Activated naive CD8-positive, alpha-beta T cell treated with anti-CD3 and anti-CD28 coated beads for 36 hours (primary cell): Measurements from ENCODE around the gene MYH14. TPM values are rescaled to one million over a fixed set of nuclear protein-coding genes. Genes with fewer than 3 reads are reported as not detected.

Experiments
- DNase-seq: peaks from one replicate; pipeline ENCODE4 v3.0.0; 2021
- H3K27ac Mint-ChIP-seq: one replicate; pipeline ENCODE4 v1.8.0; 2022; ENCODE audit warnings: mild to moderate bottlenecking, moderate library complexity, mixed read lengths
- H3K27me3 Mint-ChIP-seq: one replicate; pipeline ENCODE4 v1.8.0; 2022; ENCODE audit warnings: mild to moderate bottlenecking, mixed read lengths
- H3K36me3 Mint-ChIP-seq: one replicate; pipeline ENCODE4 v1.8.0; 2021; ENCODE audit warnings: mild to moderate bottlenecking, mixed read lengths
- H3K4me1 Mint-ChIP-seq: one replicate; pipeline ENCODE4 v1.8.0; 2021; ENCODE audit warnings: mixed read lengths
- H3K4me3 Mint-ChIP-seq: one replicate; pipeline ENCODE4 v1.8.0; 2022; ENCODE audit warnings: mild to moderate bottlenecking, moderate library complexity, mixed read lengths
- H3K9me3 Mint-ChIP-seq: one replicate; pipeline ENCODE4 v1.8.0; 2022; ENCODE audit warnings: mixed read lengths
- total RNA-seq, 2 experiments: library from RNA; stranded (reverse); gene quantifications; one replicate each; pipeline ENCODE4 v1.2.3, GENCODE V29; 2021

Gene MYH14
- total RNA-seq, 2 experiments from 2014 or later = not detected

DNA sequence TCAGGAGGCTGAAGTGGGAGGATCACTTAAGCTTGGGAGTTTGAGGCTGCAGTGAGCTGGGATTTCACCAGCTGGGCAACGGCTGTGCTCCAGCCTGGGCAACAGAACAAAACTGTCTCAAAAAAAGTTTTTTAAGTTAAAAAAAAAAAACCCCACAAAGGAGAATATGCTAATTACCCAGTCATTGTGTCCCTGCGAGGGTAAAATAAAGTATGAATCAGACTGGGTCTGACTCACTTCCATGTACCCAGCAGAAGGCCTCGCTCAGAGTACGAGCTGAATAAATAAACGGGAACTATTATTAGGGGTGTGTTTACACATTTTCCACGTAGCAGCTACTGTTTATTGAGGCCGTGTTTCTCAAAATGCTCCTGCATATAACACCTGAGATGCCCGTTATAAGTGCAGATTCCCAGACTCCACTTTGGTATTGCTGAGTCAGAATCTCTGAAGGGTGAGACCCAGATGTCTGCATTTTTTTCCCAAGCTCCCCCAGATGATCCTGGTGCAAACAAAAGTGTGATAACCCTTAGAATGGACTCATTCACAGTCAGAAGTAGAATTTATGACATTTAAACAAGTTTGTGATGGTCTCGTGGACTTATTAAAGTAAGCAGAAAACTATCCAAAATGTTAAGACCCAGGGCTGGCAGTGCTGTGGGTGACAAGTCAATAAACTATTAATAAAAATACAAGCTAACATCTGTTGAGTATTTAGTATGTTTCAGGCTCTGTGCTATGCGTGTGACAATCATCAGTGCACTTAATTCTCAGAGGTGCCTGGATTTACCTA lies 97.6 kb downstream of the MYH14 start:
- H3K27ac Mint-ChIP-seq = no peak overlapping the region
- no peak for DNase-seq
- H3K36me3 Mint-ChIP-seq = no peaks in the 10 kb centered on the region
- H3K27me3 Mint-ChIP-seq = peaks cover 28% of the 10 kb centered on the region
- H3K9me3 Mint-ChIP-seq = no peaks in the 10 kb centered on the region
- no peaks in the 10 kb centered on the region for H3K4me1 Mint-ChIP-seq
- no peak overlapping the region for H3K4me3 Mint-ChIP-seq

DNA sequence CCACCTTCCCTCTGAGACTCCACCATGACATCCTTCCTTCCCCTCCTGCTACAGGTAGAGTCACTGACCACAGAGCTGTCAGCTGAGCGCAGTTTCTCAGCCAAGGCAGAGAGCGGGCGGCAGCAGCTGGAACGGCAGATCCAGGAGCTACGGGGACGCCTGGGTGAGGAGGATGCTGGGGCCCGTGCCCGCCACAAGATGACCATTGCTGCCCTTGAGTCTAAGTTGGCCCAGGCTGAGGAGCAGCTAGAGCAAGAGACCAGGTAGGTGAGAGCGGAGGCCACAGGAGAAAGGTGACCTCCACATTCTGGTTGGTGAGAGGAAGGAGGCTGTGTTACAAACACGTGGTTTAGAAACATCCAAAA lies 98.2 kb downstream of the MYH14 start:
- no peak for DNase-seq
- no peaks in the 10 kb centered on the region for H3K9me3 Mint-ChIP-seq
- peaks cover 31% of the 10 kb centered on the region for H3K27me3 Mint-ChIP-seq
- H3K27ac Mint-ChIP-seq = no peak overlapping the region
- H3K4me1 Mint-ChIP-seq = no peaks in the 10 kb centered on the region
- no peaks in the 10 kb centered on the region for H3K36me3 Mint-ChIP-seq
- H3K4me3 Mint-ChIP-seq = no peak overlapping the region

- no peak overlapping the region for H3K27ac Mint-ChIP-seq
Measured at GRCh38 chr19:50303558-50303957, 100.1 kb downstream of the MYH14 start.

DNA sequence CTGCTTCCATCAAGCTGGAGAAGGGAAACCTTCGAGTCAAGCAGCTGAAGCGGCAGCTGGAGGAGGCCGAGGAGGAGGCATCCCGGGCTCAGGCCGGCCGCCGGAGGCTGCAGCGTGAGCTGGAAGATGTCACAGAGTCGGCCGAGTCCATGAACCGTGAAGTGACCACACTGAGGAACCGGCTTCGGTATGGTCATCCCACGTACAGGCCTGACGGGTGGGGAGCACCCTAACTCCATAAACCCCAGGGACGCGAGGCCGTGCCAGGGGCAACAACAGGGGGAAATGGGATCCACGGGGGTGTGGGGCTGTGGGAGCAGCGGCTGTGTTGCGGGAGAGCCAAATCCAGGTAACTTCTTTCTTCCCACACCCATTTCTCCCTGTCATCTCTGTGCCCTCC lies 105.6 kb downstream of the MYH14 start:
- no peak overlapping the region for H3K27ac Mint-ChIP-seq
- peaks cover 3% of the 10 kb centered on the region for H3K4me1 Mint-ChIP-seq
- H3K4me3 Mint-ChIP-seq = no peak overlapping the region
- peaks cover 81% of the 10 kb centered on the region for H3K27me3 Mint-ChIP-seq
- H3K36me3 Mint-ChIP-seq = no peaks in the 10 kb centered on the region
- no peak for DNase-seq
- peaks cover 3% of the 10 kb centered on the region for H3K9me3 Mint-ChIP-seq

More at GRCh38 chr19:50303558-50303957, 100.1 kb downstream of the MYH14 start:
- H3K4me3 Mint-ChIP-seq = no peak overlapping the region
- no peak for DNase-seq
- H3K4me1 Mint-ChIP-seq = no peaks in the 10 kb centered on the region
- H3K9me3 Mint-ChIP-seq = peaks cover 3% of the 10 kb centered on the region
- H3K27me3 Mint-ChIP-seq = peaks cover 48% of the 10 kb centered on the region
- no peaks in the 10 kb centered on the region for H3K36me3 Mint-ChIP-seq

DNA sequence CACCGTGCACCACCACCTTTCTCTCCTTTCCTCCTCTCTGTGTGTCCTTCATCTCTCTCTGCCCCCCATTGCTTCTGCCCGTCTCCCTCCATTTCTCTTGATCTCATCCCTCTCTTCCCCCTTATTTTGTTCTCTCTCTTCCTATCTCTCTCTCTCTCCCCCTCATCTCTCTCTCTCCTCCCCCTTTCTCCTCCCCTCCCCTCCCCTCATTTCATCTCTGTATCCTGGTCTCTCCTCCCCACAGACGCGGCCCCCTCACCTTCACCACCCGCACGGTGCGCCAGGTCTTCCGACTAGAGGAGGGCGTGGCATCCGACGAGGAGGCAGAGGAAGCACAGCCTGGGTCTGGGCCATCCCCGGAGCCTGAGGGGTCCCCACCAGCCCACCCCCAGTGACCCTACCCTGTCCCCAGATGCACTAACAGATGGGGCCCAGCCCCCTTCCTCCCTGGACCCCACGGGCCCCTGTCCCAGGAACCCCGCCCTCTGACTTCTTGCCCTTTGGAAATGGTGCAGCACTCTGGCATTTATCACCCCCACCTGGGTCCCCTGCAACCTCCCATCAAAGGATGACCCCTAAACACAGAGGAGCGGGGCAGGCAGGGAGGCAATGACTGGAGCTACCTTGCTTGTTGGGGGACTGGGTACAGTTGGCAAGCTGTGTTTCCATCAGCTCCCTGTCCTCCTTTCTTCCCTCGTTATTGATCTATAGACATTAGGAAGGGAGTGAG lies 106.1 kb downstream of the MYH14 start:
- Mint-ChIP-seq H3K4me1 (peaks cover 3% of the 10 kb centered on the region), H3K36me3 (no peaks in the 10 kb centered on the region), H3K4me3 (no peak overlapping the region), H3K27ac (no peak overlapping the region), H3K27me3 (peaks cover 86% of the 10 kb centered on the region), H3K9me3 (peaks cover 3% of the 10 kb centered on the region)
- DNase-seq = no peak

DNA sequence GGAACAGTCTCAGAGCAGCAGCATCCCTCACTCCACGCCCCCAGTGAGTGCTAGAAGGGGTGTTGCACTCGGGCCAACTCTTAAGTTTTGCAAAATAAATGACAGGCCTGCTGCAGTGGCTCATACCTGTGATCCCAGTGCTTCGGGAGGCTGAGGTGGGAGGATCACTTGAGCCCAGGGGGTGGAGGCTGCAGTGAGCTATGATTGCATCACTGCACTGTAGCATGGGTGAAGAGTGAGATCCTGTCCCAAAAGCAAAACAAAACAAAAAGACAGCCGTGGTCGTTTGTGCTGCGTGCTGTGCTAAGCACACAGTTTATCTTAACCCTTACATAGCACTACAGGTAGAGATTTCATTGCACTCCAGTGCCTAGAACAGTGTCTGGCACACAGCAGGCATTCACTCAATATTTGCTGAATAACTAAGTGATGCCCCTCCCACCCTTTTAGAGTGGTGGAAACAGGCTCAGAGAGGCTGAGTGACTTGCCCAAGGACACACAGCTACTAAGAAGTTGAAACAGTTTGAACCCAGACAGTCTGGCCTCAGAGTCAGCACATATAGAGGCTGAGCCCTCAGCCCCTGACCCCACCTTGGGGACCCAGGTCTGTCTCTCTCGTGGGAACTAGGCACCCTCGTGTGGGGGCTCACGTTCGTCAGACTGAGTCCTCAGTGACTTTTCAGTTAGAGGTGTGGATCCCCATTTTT lies 107.5 kb downstream of the MYH14 start:
- Mint-ChIP-seq H3K27ac (no peak overlapping the region), H3K4me3 (no peak overlapping the region), H3K27me3 (peaks cover 90% of the 10 kb centered on the region), H3K4me1 (peaks cover 10% of the 10 kb centered on the region), H3K9me3 (peaks cover 3% of the 10 kb centered on the region), H3K36me3 (no peaks in the 10 kb centered on the region)
- DNase-seq = no peak

DNA sequence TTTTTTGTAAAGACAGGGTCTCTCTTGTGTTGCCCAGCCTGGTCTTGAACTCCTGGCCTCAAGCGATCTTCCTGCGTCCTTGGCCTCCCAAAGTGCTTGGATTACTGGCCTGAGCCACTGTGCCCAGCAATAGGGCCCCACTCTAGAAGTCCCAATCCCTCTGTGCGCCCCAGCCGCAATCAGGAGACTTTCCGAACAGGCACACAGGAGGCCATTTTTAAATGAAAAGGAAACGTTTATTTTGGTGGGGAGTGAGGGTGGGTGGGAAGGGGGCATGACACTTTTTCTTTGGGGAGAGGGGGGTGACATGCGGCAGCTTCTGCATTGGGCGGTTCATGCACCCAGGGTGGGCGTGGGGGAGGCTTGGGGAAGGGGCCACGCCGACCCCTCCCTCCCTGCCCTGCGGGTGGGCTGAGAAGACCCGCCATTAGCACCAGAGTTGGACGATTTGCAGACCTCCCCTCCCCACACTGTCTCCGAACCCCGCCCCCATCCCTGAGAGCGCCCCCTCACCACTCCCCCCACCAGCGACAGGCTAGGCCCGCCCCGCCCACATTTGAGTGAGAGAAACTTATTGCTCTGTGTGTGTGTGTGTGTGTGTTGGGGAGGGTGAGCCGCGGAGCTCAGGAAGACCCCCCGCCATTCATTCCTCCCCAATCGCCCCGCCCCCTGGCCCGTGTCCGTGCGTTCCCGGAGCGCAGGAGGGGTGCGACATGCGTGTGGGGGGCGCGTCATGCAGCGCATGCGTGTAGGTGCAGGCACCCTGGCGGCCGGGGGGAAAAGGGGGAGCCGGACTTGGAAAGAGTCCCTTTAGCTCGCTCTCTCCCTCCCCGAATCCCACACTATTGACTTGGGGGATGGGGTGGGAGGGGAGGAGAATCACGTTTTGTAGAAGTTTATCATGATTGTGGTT lies 108.6 kb downstream of the MYH14 start:
- H3K4me1 Mint-ChIP-seq = peaks cover 14% of the 10 kb centered on the region
- no peak overlapping the region for H3K4me3 Mint-ChIP-seq
- H3K9me3 Mint-ChIP-seq = peaks cover 3% of the 10 kb centered on the region
- H3K27me3 Mint-ChIP-seq = peaks cover 92% of the 10 kb centered on the region
- DNase-seq = no peak
- no peak overlapping the region for H3K27ac Mint-ChIP-seq
- H3K36me3 Mint-ChIP-seq = no peaks in the 10 kb centered on the region

- Mint-ChIP-seq H3K4me1 (peaks cover 14% of the 10 kb centered on the region), H3K4me3 (no peak overlapping the region), H3K36me3 (no peaks in the 10 kb centered on the region), H3K9me3 (no peaks in the 10 kb centered on the region), H3K27ac (no peak overlapping the region), H3K27me3 (peaks cover 95% of the 10 kb centered on the region)
- no peak for DNase-seq
Measured at GRCh38 chr19:50312967-50313811, 109.8 kb downstream of the MYH14 start.

DNA sequence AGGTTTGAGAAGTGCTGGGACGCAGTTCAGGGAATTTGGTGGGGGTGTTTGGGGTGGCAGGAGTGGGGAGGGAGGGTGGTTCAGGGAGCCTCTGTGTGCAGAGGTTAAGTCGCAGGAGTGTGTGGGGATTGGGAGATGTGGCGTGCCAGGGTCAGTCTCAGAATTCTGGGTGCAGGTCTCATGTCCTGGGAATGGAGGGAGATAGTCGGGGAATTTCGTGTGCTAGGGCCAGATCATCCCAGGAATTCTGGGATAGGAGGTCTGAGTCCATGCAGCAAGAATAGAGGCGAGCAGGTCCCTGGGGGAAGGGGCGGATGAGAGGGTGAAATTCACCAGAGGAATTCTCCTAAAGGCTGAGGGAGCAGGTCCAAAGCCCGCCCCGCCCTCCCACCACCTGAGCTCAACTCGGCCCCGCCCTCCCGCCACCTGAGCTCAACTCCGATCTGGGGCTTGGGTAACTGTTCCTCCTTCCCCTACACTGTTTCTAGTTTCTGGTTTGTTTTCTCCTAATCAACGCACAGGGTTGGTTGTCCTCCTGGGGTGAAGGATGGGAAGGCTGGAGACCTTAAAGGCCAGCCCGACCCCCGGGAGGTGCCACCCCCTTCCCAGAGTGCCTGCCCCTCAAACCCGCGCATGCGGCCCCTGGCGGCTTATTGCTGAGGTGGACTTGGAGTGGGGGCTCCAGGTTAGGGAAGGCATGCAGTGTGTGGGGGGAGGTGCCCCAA lies 110.6 kb downstream of the MYH14 start:
- H3K9me3 Mint-ChIP-seq = no peaks in the 10 kb centered on the region
- peaks cover 88% of the 10 kb centered on the region for H3K27me3 Mint-ChIP-seq
- no peaks in the 10 kb centered on the region for H3K36me3 Mint-ChIP-seq
- H3K4me1 Mint-ChIP-seq = peaks cover 14% of the 10 kb centered on the region
- no peak overlapping the region for H3K4me3 Mint-ChIP-seq
- no peak for DNase-seq
- no peak overlapping the region for H3K27ac Mint-ChIP-seq

- Mint-ChIP-seq H3K36me3 (no peaks in the 10 kb centered on the region), H3K27ac (no peak overlapping the region), H3K9me3 (no peaks in the 10 kb centered on the region), H3K27me3 (peaks cover 87% of the 10 kb centered on the region), H3K4me1 (peaks cover 14% of the 10 kb centered on the region), H3K4me3 (no peak overlapping the region)
- no peak for DNase-seq
Measured at GRCh38 chr19:50314724-50315708, 111.6 kb downstream of the MYH14 start.

DNA sequence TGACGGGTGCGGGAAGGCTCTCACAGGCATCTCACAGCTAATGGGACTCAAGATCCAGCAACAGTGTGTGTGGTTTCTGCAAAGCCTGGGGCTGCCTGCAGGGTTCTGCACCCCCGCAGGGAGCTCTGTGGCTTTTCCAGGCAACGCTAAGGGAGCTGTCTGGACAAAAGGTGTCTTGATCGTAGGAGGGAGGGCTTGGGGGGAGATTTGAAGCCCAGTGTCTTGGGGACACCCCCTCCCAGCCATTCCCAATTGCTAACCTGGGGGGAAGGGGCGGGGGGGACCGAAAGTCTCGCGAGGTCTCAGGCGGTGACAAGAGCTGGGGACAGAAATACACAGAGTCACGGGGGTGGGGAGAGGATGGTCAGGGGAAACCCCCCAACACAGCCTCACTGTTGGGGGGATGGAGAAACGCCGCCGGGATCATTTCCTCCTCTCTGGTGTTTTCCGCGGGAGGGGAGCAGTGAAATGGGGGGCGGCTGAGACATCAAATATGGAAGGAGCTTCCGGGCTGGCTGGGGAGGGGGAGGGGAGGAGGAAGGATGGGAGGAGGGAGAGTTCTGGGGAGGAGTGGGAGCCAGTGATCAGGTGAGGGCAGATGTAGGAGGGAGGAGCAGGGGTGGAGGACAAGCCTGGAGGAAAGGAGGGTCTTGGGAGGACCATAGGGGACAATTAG lies 112.5 kb downstream of the MYH14 start:
- Mint-ChIP-seq H3K27ac (peak overlapping the region; percentile 50), H3K27me3 (peaks cover 83% of the 10 kb centered on the region), H3K9me3 (no peaks in the 10 kb centered on the region), H3K36me3 (no peaks in the 10 kb centered on the region), H3K4me1 (peaks cover 14% of the 10 kb centered on the region), H3K4me3 (peak overlapping the region; percentile 50)
- DNase-seq = peak; percentile 52

GRCh38 chr19:50317115-50317514 lies 113.7 kb downstream of the MYH14 start:
- Mint-ChIP-seq H3K9me3 (no peaks in the 10 kb centered on the region), H3K4me3 (no peak overlapping the region), H3K36me3 (no peaks in the 10 kb centered on the region), H3K27me3 (peaks cover 79% of the 10 kb centered on the region), H3K4me1 (peaks cover 14% of the 10 kb centered on the region), H3K27ac (no peak overlapping the region)
- DNase-seq = no peak
